ENCODE data around the gene OSBPL6. TPM values are rescaled to one million over a fixed set of nuclear protein-coding genes. Genes with fewer than 3 reads are reported as not detected.

OSBPL6 gene
- total RNA-seq, 1 experiment from 2014 or later, result 2.1 TPM

DNA sequence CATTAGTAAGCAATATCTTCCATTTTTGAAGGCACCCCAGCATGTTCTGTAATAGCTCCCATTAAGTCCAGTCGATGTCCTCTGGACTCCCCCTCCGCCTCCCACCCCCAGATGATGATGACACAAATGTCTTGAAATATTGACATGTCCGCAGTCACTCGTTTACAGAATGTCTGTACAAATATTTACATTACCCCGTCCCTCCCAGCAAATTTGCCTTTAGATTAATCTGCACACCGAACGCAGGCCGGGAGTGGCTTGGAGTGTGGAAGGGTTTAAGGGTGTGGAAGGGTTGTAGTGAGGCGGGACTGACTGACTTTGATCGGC, 853 bp upstream of the OSBPL6 start:
- ChIA-PET CTCF (no interaction called here), POLR2A (no interaction called here)
- Histone ChIP-seq H3K9me3 (ENCODE audit: control insufficient read depth, insufficient read depth, low read depth, low read length) (no peaks in the 10 kb centered on the region), H3K4me1 (ENCODE audit: control insufficient read depth, insufficient read depth, low read length) (peaks cover 4% of the 10 kb centered on the region; the same call in 1 of the 2 replicates), H3K27me3 (ENCODE audit: control insufficient read depth, insufficient read depth, low read length) (peaks cover 34% of the 10 kb centered on the region), H3K27ac (ENCODE audit: low read length) (no peak overlapping the region), H3K4me3 (ENCODE audit: low read depth in 2 of 2, low read length in 2 of 2) (peak overlapping the region; percentile 62 to 68), H3K36me3 (ENCODE audit: control insufficient read depth, insufficient read depth, low read length) (no peaks in the 10 kb centered on the region)
- in situ Hi-C loops (cut with HindIII; ENCODE audit: low pct_unique_long_range_greater_than_20kb, low sequenced_read_pairs), result no loop called here
- no peak; the same call in 1 of the 2 replicates for ATAC-seq
- no TSS peak for BruUV-seq (replicated peaks)
- TF ChIP-seq CTCF (IDR thresholded peaks at IDR 0.05) (no peak), SIN3A (IDR thresholded peaks at IDR 0.05; ENCODE audit: borderline replicate concordance, insufficient read depth, low read depth, low read length) (no peak), POLR2AphosphoS5 (IDR thresholded peaks at IDR 0.05; ENCODE audit: low read depth, low read length) (no peak), REST (IDR thresholded peaks at IDR 0.05; ENCODE audit: insufficient read depth in 1 of 2, low read depth in 2 of 2, low read length in 1 of 2) (no peak), TCF7L2 (IDR thresholded peaks at IDR 0.05; ENCODE audit: low read depth, low read length) (no peak)
- intact Hi-C loops (cut with micrococcal nuclease; ENCODE audit: unreplicated experiment), result no loop called here
- DNase-seq (ENCODE audit: low read depth, low spot score), result no peak

DNA sequence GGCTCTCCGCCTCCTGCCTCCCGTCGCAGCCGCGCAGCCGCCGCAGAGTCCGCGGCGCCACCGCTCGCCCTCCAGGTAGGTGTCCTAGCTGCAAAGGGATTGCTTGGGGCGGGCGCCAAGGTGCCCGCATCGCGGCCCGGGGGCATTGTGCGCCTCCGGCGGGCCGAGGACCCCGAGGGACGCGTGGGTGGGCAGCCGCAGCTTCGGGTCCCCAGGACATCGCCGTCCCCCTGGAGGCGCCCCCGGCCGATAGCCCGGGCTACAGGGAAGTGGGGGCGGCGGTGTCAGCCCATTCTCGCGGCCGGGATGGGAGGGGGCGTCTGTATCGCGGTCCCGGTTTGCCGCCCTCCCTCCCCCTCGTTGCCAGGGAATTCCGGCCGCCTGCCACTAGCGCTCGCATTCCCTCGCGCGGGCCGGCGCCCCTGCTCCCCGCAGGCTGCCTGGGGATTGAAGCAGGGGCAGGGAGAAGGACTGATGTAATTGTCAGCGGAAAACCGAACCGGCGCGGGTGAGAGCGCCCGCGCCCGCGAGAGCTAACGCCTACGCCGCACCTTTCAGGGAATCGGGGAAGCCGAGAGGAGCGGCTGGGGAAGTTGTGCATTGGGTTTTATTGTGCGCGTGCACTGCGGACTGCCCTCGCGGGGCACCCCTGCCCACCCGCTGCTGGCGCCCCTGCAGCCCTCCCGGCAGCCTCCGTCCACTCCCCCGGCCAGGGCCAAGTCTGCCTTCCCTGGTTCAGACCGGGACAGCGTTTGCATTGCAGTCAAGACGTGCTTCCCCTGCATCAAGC, 483 bp downstream of the OSBPL6 start:
- peaks cover 40% of the 10 kb centered on the region for H3K27me3 ChIP-seq (ENCODE audit: control insufficient read depth, insufficient read depth, low read length)
- POLR2A ChIA-PET, result no interaction called here
- no peak for DNase-seq (ENCODE audit: low read depth, low spot score)
- in situ Hi-C loops (cut with HindIII; ENCODE audit: low pct_unique_long_range_greater_than_20kb, low sequenced_read_pairs), result no loop called here
- H3K27ac ChIP-seq (ENCODE audit: low read length), result no peak overlapping the region
- no peaks in the 10 kb centered on the region for H3K36me3 ChIP-seq (ENCODE audit: control insufficient read depth, insufficient read depth, low read length)
- intact Hi-C loops (cut with micrococcal nuclease; ENCODE audit: unreplicated experiment), result no loop called here
- peak overlapping the region; percentile 62 to 68 for H3K4me3 ChIP-seq (ENCODE audit: low read depth in 2 of 2, low read length in 2 of 2)
- peaks cover 4% of the 10 kb centered on the region; the same call in 1 of the 2 replicates for H3K4me1 ChIP-seq (ENCODE audit: control insufficient read depth, insufficient read depth, low read length)
- no peaks in the 10 kb centered on the region for H3K9me3 ChIP-seq (ENCODE audit: control insufficient read depth, insufficient read depth, low read depth, low read length)
- ATAC-seq, result peak; percentile 60
- BruUV-seq (replicated peaks), result no TSS peak
- no peak for TF ChIP-seq TCF7L2 (IDR thresholded peaks at IDR 0.05; ENCODE audit: low read depth, low read length)
- TF ChIP-seq CTCF (IDR thresholded peaks at IDR 0.05), result peak; percentile 20; the same call in 1 of the 2 replicates
- CTCF ChIA-PET, result no interaction called here

Data from Panc1 (cell line).